ENCODE measurements around the gene ALDH3B1.

DNA sequence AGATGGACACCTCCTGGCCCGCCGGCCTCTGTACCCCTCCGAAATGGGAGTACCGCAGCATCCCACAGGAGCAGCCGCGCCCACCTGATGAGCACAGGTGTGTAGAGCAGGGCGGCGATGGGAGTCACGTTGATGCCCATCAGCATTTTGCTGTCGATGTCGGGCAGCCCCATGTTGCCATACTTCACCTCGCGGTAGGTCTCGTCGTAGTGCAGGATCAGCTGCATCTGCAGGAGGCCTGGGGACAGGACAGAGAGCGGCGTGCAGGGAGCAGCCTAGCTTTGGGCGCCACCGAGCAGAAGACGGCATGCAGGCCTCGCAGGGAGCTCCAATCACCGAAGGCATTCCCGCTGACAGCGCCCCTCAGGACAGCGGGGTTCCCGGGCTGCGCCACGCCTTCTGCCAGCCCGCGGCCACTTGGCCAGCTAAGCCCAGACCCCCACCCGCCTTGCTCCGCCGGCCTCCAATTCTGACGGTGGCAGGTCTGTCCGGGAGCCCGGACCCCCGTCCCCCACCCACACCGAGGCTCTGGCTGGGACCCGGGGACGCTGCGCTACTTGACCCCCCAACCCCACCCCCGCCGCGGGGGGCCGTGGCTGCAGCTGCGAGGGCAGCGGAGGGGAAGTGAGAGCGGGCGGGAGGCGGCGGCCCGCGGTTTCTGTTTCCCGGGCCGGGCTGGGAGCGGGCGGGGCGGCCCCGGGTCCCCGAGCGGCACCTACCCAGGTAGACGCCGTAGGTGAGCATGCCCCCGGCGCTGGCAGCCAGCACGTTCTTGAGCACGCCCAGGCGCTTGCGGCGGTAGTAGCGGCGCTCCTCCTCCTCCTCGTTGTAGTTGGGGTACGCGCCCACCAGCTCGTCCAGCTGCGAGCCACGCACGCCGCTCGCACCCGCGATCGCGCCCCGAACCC is 6.9 kb upstream of the ALDH3B1 start:
- TF ChIP-seq, protein P1, sequence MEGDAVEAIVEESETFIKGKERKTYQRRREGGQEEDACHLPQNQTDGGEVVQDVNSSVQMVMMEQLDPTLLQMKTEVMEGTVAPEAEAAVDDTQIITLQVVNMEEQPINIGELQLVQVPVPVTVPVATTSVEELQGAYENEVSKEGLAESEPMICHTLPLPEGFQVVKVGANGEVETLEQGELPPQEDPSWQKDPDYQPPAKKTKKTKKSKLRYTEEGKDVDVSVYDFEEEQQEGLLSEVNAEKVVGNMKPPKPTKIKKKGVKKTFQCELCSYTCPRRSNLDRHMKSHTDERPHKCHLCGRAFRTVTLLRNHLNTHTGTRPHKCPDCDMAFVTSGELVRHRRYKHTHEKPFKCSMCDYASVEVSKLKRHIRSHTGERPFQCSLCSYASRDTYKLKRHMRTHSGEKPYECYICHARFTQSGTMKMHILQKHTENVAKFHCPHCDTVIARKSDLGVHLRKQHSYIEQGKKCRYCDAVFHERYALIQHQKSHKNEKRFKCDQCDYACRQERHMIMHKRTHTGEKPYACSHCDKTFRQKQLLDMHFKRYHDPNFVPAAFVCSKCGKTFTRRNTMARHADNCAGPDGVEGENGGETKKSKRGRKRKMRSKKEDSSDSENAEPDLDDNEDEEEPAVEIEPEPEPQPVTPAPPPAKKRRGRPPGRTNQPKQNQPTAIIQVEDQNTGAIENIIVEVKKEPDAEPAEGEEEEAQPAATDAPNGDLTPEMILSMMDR (IDR thresholded peaks at IDR 0.05): no peak
- no peak for TF ChIP-seq POLR2A (IDR thresholded peaks at IDR 0.05)

All from lower leg skin (tissue), 3 donors.